GM12878 (cell line): ENCODE results near the gene TRIM62. TPM values are rescaled to one million over a fixed set of nuclear protein-coding genes. Genes with fewer than 3 reads are reported as not detected.

ENCODE experiments used
- ATAC-seq: fragments of 200-7000 bp; cut with Tn5 transposase; 3 replicates; pipeline ENCODE4 v1.9.1; 2020; ENCODE audit warnings: mild to moderate bottlenecking, moderate library complexity
- BruUV-seq: library from RNA; stranded (reverse); fragments of 400-500 nt; replicated peaks from 2 replicates; lab custom pipeline; 2021; lab: Mats Ljungman, UMichigan
- CTCF ChIA-PET: fragments of 300-600 bp; sonication (Branson Sonifier 250); formaldehyde crosslinking; extraction: SDS; loops from one replicate; lab custom pipeline; 2021; ENCODE audit warnings: inconsistent platforms; lab: Yijun Ruan, JAX
- POLR2A ChIA-PET: fragments of 350-600 bp; formaldehyde crosslinking; extraction: SDS; loops from one replicate; lab custom pipeline; 2021; ENCODE audit warnings: inconsistent platforms; lab: Charles Lee
- RAD21 ChIA-PET: fragments of 300-600 bp; sonication (Branson Sonifier 250); formaldehyde crosslinking; loops from one replicate; lab custom pipeline; 2023; ENCODE audit warnings: antibody characterized with exemption; ENCODE audit not compliant: unreplicated experiment; lab: Charles Lee
- SMC1A ChIA-PET: fragments of 300-600 bp; sonication (Branson Sonifier 250); formaldehyde crosslinking; loops from one replicate; lab custom pipeline; 2023; ENCODE audit not compliant: unreplicated experiment, uncharacterized antibody; lab: Charles Lee
- DNase-seq: peaks from one replicate; pipeline ENCODE4 v3.0.0-alpha.2; 2011; ENCODE audit warnings: low read depth, low spot score
- FAIRE-seq: peaks from 3 replicates; lab custom pipeline; 2011; peaks lifted over from hg19 to GRCh38; lab: Jason Lieb, UNC
- H2AFZ ChIP-seq: 2 replicates; pipeline ENCODE4 v1.6.0; 2011; ENCODE audit warnings: low read depth, low read length, control low read depth; ENCODE audit not compliant: control insufficient read depth
- H3K27ac ChIP-seq: 2 replicates; pipeline ENCODE4 v1.5.1; 2011; ENCODE audit warnings: control low read depth; ENCODE audit not compliant: control insufficient read depth, insufficient read depth
- H3K27me3 ChIP-seq, 2 experiments: replicated peaks in 1 of 2; 2 replicates each; pipeline versions ENCODE4 v1.6.0 to v1.6.1; 2011; ENCODE audit warnings: low read length in 1 of 2; ENCODE audit not compliant: control insufficient read depth in 2 of 2, insufficient read depth in 2 of 2
- H3K36me3 ChIP-seq, 2 experiments: 2 replicates each; pipeline ENCODE4 v1.5.1; 2011; ENCODE audit warnings: low read length in 1 of 2; ENCODE audit not compliant: control insufficient read depth in 2 of 2, insufficient read depth in 2 of 2
- H3K4me1 ChIP-seq: 2 replicates; pipeline ENCODE4 v1.6.1; 2011; ENCODE audit warnings: mild to moderate bottlenecking, low read length, moderate library complexity, mixed read lengths; ENCODE audit not compliant: control insufficient read depth, insufficient read depth
- H3K4me2 ChIP-seq: 2 replicates; pipeline ENCODE4 v1.6.0; 2011; ENCODE audit warnings: control low read depth; ENCODE audit not compliant: control insufficient read depth, insufficient read depth
- H3K4me3 ChIP-seq: fragments of 200-600 bp; sonication (generic); 2 replicates; pipeline ENCODE4 v1.5.1; 2016
- H3K79me2 ChIP-seq: 2 replicates; pipeline ENCODE4 v1.6.0; 2011; ENCODE audit warnings: low read length; ENCODE audit not compliant: control insufficient read depth, insufficient read depth
- H3K9ac ChIP-seq: 2 replicates; pipeline ENCODE4 v1.8.0; 2011; ENCODE audit warnings: low read length, control low read depth, mixed read lengths; ENCODE audit not compliant: control insufficient read depth, insufficient read depth
- H3K9me3 ChIP-seq: replicated peaks from 3 replicates; pipeline ENCODE4 v1.5.1; 2011; ENCODE audit warnings: mild to moderate bottlenecking, low read length; ENCODE audit not compliant: control insufficient read depth, insufficient read depth
- H4K20me1 ChIP-seq: 2 replicates; pipeline ENCODE4 v1.6.0; 2011; ENCODE audit not compliant: control insufficient read depth, insufficient read depth
- KAT2A ChIP-seq: conservative IDR thresholded peaks from 2 replicates; pipeline ENCODE4 v1.6.1; 2011; ENCODE audit warnings: low read depth, low read length; ENCODE audit not compliant: control insufficient read depth
- KDM1A ChIP-seq: fragments of 200-600 bp; sonication (generic); IDR thresholded peaks from 2 replicates; pipeline ENCODE4 v1.6.1; 2016; ENCODE audit warnings: borderline replicate concordance
- NFYB ChIP-seq: IDR thresholded peaks from 2 replicates; pipeline ENCODE4 v1.6.1; 2011; ENCODE audit warnings: low read depth, mild to moderate bottlenecking, low read length, improper control_type of control experiment, moderate library complexity; ENCODE audit not compliant: insufficient read depth
- WGBS: methylation state at CpG from one replicate; pipeline ENCODE4 v1.1.6; 2016; ENCODE audit warnings: low lambda C conversion rate; ENCODE audit not compliant: insufficient replicate concordance, insufficient coverage; ENCODE audit errors: missing lambda C conversion rate; 5-methylcytosine and 5-hydroxymethylcytosine counted together
- in situ Hi-C: fragments of 300-500 bp; cut with MboI; formaldehyde crosslinking; loops from 9 replicates; pipeline ENCODE4 v1.14.3; 2018; ENCODE audit warnings: mixed read lengths
- intact Hi-C: fragments of 100-400 bp; cut with micrococcal nuclease; formaldehyde crosslinking; loops from one replicate; pipeline ENCODE4 v1.14.2; 2022; ENCODE audit not compliant: unreplicated experiment
- polyA plus RNA-seq, 11 experiments: library from polyadenylated mRNA; depleted of rRNA in 4 of 11; unstranded in 6 of 11; stranded (reverse) in 5 of 11; fragments of >200 nt; fragmentation: Nextera tagmentation in 4 of 11; fragmentation: Illumina TruSeq in 1 of 11; extraction: Ambion mirVana in 4 of 11; extraction: Trizol in 1 of 11; gene quantifications; 1 replicate in 1 of 11; 2 replicates in 10 of 11; pipeline versions ENCODE4 v1.2.1 to v1.2.3, GENCODE V29; 2011 to 2016; ENCODE audit warnings: inconsistent platforms in 2 of 11, missing spikeins in 2 of 11, low read depth in 1 of 11
- total RNA-seq, 4 experiments: library from RNA; depleted of rRNA in 3 of 4; stranded (reverse); fragments of >200 nt in 3 of 4; fragmentation: Illumina TruSeq in 1 of 4; extraction: Trizol in 1 of 4; gene quantifications; 2 replicates each; pipeline versions ENCODE4 v1.2.1 to v1.2.3, GENCODE V29; 2013 to 2021
- TF ChIP-seq, protein P1 (sequence below): IDR thresholded peaks from 2 replicates; pipeline ENCODE4 v1.6.1; 2011; ENCODE audit warnings: mild to moderate bottlenecking, low read depth, low read length, moderate library complexity; ENCODE audit not compliant: insufficient replicate concordance
- TF ChIP-seq, protein P2 (sequence below): fragments of 450-650 bp; IDR thresholded peaks from 2 replicates; pipeline ENCODE4 v1.6.1; 2017; ENCODE audit warnings: mild to moderate bottlenecking, moderate library complexity
- TF ChIP-seq, protein P3 (sequence below): IDR thresholded peaks from 2 replicates; pipeline ENCODE4 v1.6.1; 2011; ENCODE audit warnings: borderline replicate concordance, low read depth, mild to moderate bottlenecking, moderate library complexity, mixed read lengths, low read length; ENCODE audit not compliant: insufficient read depth; ENCODE audit errors: extremely low read length

Gene TRIM62
- total and polyA plus RNA-seq, 10 of the 15 experiments (the other 5 are each of a cell fraction or from before 2014, with no cell fraction given): 0.52 to 4.2 (median 1.9) TPM

DNA sequence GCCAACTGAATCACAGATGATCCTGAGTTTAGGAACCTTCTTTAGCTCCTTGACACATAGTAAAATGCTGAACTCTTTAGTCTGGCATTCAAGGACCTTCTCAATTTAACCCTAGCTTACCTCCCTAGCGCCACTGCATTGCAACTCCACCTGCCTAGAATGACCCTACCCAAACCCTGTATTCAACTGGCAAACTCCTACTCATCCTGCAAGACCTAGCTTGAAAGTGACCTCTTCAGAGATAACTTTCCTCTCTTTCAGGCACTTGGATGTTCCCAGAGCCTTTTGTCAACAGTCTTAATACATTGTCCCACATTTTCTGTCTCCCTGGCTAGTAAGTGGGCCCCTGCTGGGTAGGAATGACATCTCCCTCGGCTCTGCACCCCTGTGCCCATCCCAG is 19.7 kb downstream of the TRIM62 start:
- Histone ChIP-seq H3K4me2 (no peak overlapping the region), H3K4me1 (no peaks in the 10 kb centered on the region), H3K36me3 (no peaks in the 10 kb centered on the region; a peak in 1 of 4 replicates), H2AFZ (no peak overlapping the region), H3K27ac (no peak overlapping the region), H3K79me2 (no peaks in the 10 kb centered on the region), H3K9me3 (no peaks in the 10 kb centered on the region), H3K9ac (no peak overlapping the region), H3K27me3 (no peaks in the 10 kb centered on the region), H4K20me1 (no peaks in the 10 kb centered on the region), H3K4me3 (no peak overlapping the region)
- POLR2A ChIA-PET: interaction anchor here (0.5 kb wide), 1 partner anchor 556 kb away, joined by 3 read pairs; no protein-coding TSS in a partner anchor
- FAIRE-seq (no peak), ATAC-seq (no peak), DNase-seq (no peak)
- WGBS: 46% methylated on average over 2 of the region's 2 CpGs
- TF ChIP-seq KDM1A (no peak), KAT2A (no peak), NFYB (no peak)
- TF ChIP-seq, protein P1, sequence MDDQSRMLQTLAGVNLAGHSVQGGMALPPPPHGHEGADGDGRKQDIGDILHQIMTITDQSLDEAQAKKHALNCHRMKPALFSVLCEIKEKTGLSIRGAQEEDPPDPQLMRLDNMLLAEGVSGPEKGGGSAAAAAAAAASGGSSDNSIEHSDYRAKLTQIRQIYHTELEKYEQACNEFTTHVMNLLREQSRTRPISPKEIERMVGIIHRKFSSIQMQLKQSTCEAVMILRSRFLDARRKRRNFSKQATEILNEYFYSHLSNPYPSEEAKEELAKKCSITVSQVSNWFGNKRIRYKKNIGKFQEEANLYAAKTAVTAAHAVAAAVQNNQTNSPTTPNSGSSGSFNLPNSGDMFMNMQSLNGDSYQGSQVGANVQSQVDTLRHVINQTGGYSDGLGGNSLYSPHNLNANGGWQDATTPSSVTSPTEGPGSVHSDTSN: no peak
- TF ChIP-seq, protein P2, sequence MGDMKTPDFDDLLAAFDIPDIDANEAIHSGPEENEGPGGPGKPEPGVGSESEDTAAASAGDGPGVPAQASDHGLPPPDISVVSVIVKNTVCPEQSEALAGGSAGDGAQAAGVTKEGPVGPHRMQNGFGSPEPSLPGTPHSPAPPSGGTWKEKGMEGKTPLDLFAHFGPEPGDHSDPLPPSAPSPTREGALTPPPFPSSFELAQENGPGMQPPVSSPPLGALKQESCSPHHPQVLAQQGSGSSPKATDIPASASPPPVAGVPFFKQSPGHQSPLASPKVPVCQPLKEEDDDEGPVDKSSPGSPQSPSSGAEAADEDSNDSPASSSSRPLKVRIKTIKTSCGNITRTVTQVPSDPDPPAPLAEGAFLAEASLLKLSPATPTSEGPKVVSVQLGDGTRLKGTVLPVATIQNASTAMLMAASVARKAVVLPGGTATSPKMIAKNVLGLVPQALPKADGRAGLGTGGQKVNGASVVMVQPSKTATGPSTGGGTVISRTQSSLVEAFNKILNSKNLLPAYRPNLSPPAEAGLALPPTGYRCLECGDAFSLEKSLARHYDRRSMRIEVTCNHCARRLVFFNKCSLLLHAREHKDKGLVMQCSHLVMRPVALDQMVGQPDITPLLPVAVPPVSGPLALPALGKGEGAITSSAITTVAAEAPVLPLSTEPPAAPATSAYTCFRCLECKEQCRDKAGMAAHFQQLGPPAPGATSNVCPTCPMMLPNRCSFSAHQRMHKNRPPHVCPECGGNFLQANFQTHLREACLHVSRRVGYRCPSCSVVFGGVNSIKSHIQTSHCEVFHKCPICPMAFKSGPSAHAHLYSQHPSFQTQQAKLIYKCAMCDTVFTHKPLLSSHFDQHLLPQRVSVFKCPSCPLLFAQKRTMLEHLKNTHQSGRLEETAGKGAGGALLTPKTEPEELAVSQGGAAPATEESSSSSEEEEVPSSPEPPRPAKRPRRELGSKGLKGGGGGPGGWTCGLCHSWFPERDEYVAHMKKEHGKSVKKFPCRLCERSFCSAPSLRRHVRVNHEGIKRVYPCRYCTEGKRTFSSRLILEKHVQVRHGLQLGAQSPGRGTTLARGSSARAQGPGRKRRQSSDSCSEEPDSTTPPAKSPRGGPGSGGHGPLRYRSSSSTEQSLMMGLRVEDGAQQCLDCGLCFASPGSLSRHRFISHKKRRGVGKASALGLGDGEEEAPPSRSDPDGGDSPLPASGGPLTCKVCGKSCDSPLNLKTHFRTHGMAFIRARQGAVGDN: no peak
- TF ChIP-seq, protein P3, sequence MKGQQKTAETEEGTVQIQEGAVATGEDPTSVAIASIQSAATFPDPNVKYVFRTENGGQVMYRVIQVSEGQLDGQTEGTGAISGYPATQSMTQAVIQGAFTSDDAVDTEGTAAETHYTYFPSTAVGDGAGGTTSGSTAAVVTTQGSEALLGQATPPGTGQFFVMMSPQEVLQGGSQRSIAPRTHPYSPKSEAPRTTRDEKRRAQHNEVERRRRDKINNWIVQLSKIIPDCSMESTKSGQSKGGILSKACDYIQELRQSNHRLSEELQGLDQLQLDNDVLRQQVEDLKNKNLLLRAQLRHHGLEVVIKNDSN: no peak
- RAD21 ChIA-PET: no interaction called here
- in situ Hi-C loops: no loop called here
- no TSS peak for BruUV-seq
- CTCF ChIA-PET: interaction anchor here (1.0 to 1.3 kb wide), 2 partner anchors 14 to 35 kb away, joined by 3 read pairs; no protein-coding TSS in a partner anchor
- SMC1A ChIA-PET: interaction anchor here (1.0 to 1.2 kb wide), 3 partner anchors 11 to 23 kb away, joined by 3 read pairs; no protein-coding TSS in a partner anchor
- intact Hi-C loops: no loop called here
